ENCODE measurements around the gene IFI44. TPM values are rescaled to one million over a fixed set of nuclear protein-coding genes. Genes with fewer than 3 reads are reported as not detected.

Gene IFI44
- total RNA-seq, 1 donor, result 35.8 TPM

DNA sequence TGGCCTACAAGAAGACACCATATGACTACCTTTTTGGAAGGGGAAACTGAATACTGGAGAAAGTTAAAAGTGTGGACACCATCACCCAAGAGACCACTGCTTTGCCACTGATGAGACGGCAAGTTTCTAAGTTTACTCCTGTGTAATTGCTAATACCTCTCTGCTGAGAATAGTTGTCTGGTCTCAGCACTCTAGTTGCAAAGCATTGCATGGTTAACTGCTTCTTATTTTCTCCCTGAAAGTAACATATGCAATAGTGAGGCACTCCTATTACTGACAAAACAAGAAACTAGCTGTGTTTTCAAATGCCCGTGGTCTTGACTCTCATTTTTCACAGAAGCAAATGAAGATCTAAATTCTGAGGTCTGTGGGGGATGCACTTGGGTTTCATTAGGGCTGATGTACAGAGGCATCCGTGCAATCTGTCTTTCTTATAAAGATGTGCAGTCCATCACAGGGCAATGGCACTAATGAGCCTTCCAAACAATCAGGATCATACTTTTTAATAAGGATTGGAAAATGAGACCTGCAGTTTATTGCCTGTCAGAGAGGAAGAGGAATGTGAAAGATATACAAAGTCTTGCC lies 62.9 kb downstream of the IFI44 start:
- no peaks in the 10 kb centered on the region for H4K20me1 ChIP-seq (ENCODE audit: insufficient read depth, low read length)
- H3K79me2 ChIP-seq (ENCODE audit: insufficient read depth, low read length), result no peaks in the 10 kb centered on the region
- H3K27ac ChIP-seq (ENCODE audit: low read depth, low read length), result no peak overlapping the region
- H2AFZ ChIP-seq (ENCODE audit: low read length), result peak overlapping the region; percentile 24
- H3K4me1 ChIP-seq (ENCODE audit: insufficient read depth, low read length), result peaks cover 46% of the 10 kb centered on the region
- no peak for DNase-seq (ENCODE audit: insufficient read length, low spot score, missing footprints)
- H3K36me3 ChIP-seq (ENCODE audit: insufficient read depth, low read length), result no peaks in the 10 kb centered on the region
- H3K4me3 ChIP-seq (ENCODE audit: insufficient read depth, low read length), result no peak overlapping the region
- TF ChIP-seq, protein P1, sequence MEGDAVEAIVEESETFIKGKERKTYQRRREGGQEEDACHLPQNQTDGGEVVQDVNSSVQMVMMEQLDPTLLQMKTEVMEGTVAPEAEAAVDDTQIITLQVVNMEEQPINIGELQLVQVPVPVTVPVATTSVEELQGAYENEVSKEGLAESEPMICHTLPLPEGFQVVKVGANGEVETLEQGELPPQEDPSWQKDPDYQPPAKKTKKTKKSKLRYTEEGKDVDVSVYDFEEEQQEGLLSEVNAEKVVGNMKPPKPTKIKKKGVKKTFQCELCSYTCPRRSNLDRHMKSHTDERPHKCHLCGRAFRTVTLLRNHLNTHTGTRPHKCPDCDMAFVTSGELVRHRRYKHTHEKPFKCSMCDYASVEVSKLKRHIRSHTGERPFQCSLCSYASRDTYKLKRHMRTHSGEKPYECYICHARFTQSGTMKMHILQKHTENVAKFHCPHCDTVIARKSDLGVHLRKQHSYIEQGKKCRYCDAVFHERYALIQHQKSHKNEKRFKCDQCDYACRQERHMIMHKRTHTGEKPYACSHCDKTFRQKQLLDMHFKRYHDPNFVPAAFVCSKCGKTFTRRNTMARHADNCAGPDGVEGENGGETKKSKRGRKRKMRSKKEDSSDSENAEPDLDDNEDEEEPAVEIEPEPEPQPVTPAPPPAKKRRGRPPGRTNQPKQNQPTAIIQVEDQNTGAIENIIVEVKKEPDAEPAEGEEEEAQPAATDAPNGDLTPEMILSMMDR (IDR thresholded peaks at IDR 0.05; ENCODE audit: extremely low read depth, low read depth, low read length), result no peak
- no peaks in the 10 kb centered on the region for H3K9me3 ChIP-seq (ENCODE audit: low read depth, low read length)
- H3K27me3 ChIP-seq (ENCODE audit: insufficient read depth, low read length), result no peaks in the 10 kb centered on the region
- H3K4me2 ChIP-seq (ENCODE audit: insufficient read depth, low read length), result no peak overlapping the region

DNA sequence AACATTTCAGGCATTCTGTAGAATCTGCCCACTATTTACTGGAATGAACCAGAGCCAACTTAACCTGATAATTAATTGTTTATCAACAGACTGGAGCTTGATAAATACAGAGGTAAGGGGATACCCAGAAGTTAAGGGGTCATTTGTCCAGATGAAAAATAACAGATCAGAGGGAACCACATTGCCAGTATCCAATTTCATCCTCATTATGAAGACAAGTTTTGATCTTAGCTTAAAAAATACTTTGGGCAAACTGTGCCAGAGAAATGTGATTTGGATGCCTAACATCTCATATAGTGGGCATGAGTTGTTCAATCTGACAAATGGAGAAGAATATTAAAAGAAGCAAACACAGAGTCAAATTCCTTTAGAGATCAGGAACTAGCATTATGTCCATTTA lies 63.7 kb downstream of the IFI44 start:
- TF ChIP-seq, protein P1 (IDR thresholded peaks at IDR 0.05; ENCODE audit: extremely low read depth, low read depth, low read length), result no peak
- H3K4me2 ChIP-seq (ENCODE audit: insufficient read depth, low read length), result no peak overlapping the region
- peak overlapping the region; percentile 4 for H2AFZ ChIP-seq (ENCODE audit: low read length)
- no peaks in the 10 kb centered on the region for H3K36me3 ChIP-seq (ENCODE audit: insufficient read depth, low read length)
- H3K79me2 ChIP-seq (ENCODE audit: insufficient read depth, low read length), result no peaks in the 10 kb centered on the region
- no peaks in the 10 kb centered on the region for H4K20me1 ChIP-seq (ENCODE audit: insufficient read depth, low read length)
- H3K27me3 ChIP-seq (ENCODE audit: insufficient read depth, low read length), result no peaks in the 10 kb centered on the region
- H3K27ac ChIP-seq (ENCODE audit: low read depth, low read length), result no peak overlapping the region
- no peaks in the 10 kb centered on the region for H3K9me3 ChIP-seq (ENCODE audit: low read depth, low read length)
- DNase-seq (ENCODE audit: insufficient read length, low spot score, missing footprints), result no peak
- H3K4me3 ChIP-seq (ENCODE audit: insufficient read depth, low read length), result no peak overlapping the region
- peaks cover 48% of the 10 kb centered on the region for H3K4me1 ChIP-seq (ENCODE audit: insufficient read depth, low read length)

Other genes with a start within 250 kb of the IFI44 start
- 67.7 and 81.9 TPM in 2 replicates for gene PTGFR, start 158.9 kb upstream of the IFI44 start, total RNA-seq
- gene IFI44L, start 29.4 kb upstream of the IFI44 start, total RNA-seq, result 28.3 and 49.2 TPM in 2 replicates